HG03175 (cell line): ENCODE measurements around the gene DLAT.
A peak's percentile ranks its signal among the peaks of the same experiment; 100 is the strongest.
"Not testable (repeated sequence)": the region's sequence is repeated elsewhere in the genome, so short reads cannot be mapped to it uniquely, and the experiment has no call there.

ENCODE experiments used
- ATAC-seq: cut with Tn5 transposase; IDR thresholded peaks from one replicate; pipeline ENCODE4 v1.9.1; 2021; ENCODE audit warnings: mild to moderate bottlenecking, moderate library complexity; ENCODE audit not compliant: unreplicated experiment

DLAT gene

DNA sequence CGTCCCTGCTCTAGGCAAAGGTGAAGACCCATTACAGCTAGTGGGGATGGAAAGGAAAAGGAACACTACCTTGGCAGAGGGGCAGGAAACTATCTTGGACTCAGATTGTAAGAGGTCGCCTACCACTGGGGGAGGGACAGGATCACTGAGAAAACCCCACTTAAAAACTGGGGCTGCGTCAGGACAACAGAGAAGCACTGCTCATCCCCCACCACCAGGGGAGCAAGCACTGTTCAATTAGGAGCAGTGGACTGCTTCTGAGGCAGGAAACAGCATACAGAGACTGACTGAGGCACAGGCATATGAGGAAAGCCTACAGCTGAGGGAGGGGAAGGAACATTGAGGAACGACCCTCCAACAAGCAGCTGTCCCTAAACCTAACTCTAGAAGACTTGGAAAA, 20.8 kb upstream of the DLAT start:
- ATAC-seq: peak; percentile 92

DNA sequence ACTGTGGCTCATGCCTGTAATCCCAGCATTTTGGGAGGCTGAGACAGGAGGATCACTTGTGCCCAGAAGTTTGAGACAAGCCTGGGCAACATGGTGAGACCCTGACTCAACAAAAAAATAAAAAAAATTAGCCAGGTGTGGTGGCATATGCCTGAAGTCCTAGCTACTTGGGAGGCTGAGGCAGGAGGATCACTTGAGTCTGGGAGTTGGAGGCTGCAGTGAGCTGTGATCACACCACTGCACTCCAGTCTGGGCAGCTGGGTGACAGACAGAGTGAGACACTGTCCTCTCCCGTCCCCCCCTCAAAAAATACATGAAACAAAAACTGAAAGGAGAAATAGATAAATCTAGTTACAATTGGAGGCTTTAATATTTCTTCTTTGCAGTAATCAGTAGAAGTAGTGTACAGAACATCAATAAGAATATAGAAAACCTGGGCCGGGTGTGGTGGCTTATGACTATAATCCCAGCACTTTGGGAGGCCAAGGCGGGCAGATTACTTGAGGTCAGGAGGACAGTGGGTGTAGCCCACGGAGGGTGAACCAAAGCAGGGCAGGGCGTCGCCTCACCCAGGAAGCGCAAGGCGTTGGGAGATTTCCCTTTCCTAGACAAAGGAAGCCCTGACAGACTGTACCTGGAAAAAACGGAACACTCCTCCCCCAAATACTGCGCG, 19.6 kb upstream of the DLAT start:
- no peak for ATAC-seq

DNA sequence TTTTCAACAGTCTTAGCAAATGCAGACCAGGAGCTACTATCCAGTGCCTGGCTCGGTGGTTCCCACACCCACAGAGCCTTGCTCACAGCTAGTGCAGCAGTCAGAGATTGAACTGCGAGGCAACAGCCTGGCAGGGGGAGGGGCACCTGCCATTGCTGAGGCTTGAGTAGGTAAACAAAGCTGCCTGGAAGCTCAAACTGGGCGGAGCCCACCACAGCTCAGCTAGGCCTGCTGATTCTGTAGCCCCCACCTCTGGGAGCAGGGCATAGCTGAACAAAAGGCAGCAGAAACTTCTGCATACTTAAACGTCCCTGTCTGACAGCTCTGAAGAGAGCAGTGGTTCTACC, 19.1 kb upstream of the DLAT start:
- ATAC-seq: not testable (repeated sequence)

DNA sequence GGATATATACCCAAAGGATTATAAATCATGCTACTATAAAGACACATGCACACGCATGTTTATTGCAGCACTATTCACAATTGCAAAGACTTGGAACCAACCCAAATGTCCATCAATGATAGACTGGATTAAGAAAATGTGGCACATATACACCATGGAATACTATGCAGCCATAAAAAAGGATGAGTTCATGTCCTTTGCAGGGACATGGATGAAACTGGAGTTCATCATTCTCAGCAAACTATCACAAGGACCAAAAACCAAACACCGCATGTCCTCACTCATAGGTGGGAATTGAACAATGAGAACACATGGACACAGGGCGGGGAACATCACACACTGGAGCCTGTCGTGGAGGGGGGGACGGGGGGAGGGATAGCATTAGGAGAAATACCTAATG, 13.8 kb upstream of the DLAT start:
- ATAC-seq: not testable (repeated sequence)

DNA sequence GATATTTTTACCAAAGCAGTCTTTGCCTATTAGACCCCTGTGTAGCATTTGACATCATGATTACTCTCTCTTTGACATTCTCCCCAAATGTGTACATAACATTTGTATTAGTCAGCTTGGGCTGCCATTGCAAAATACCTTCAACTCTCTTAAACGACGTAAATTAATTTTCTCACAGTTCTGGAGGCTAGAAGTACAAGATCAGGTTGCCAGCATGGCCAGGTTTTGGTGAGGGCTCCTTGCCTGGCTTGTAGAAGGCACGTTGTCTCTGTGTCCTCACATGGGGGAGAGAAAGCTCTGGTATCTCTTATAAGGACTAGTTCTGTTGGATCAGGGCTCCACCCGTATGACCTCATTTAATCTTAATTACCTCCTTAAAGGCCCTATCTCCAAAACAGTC, 12.3 kb upstream of the DLAT start:
- ATAC-seq: no peak

DNA sequence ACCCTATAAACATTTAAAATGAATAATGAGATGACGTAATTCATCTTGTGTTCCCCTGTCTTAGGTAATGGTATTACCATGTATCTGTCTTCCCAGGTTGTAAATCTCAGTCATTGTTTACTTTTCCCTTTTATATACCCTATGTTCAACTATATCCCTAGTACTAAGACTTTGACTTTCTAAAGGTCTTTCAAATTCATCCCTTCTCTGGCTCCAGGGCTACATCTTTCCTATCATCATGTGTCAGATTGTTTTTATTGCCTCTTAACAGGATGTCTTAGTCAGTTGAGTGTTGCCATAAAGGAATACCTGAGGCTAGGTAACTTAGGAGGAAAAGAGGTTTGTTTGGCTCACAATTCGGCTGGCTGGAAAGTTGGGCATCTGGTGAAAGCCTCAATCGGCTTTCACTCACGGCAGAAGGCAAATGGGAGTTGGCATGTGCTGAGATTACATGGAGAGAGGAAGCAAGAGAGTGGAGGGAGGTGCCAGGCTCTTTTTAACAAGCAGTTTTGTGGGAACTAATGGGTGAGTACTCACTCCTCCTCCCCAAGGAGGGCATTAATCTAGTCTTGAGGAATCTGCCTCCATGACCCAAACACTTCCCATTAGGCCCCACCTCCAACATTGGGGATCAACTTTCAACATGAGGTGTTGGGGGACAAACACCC, 11.6 kb upstream of the DLAT start:
- no peak for ATAC-seq

DNA sequence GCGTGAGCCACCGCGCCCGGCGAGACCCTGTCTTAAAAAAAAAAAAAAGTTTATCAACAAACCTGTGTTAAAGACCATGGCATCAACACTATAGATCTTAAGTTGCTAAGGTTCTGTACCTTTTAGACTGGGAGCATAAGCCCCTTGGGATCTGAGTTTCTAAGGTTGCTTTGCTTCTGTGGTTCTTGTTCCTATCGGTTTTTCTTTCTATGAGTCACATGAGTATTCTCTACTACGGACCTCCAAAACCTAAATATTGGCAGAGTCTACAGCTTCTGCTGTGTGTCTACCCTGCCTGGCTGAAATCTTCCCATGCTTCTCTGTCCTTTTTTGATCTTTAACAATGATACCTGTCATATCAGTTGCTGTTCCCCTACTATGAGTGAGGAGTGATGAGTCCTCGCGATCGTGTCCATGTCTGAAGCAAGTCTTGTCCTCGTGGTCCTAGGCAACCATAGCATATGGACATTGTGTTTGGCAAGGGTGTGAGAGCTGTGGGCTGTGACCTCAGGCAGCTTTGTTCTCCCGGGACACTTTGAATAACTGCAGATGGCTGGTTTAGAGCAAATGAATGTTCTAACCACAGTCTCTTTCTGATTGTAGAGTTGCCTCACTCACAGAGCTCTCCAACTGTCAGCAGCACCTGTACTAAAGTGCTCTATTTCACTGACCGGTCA, 9.0 kb upstream of the DLAT start:
- ATAC-seq: peak; percentile 90

DNA sequence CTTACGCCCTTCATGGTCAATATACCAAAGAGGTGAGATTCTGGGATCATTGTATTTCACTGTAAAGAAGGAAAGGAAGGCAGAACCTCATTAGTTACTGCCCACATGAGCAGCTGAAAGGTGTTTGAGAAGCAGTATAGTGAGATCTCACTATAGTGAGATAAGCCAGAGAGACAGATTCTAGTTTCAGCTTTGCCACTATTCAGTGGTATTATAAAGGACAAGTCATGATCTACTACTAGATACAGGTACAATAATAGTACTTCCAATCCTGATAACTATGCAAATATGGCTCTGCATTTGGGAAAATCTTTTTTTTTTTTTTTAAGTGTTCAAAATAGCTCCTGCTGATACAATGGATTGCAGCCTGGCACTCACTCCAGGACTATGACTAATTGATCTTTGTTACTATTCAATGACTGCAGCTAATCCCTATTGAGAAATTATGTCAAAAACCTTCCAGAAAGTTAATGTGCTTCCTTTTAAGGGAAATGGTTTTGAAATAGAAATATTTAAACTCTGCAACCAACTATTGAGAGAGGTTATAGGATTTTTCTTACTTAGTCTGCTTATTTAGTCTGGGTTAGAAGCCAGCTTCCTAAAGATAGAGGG, 8.3 kb upstream of the DLAT start:
- ATAC-seq: peak; percentile 46

DNA sequence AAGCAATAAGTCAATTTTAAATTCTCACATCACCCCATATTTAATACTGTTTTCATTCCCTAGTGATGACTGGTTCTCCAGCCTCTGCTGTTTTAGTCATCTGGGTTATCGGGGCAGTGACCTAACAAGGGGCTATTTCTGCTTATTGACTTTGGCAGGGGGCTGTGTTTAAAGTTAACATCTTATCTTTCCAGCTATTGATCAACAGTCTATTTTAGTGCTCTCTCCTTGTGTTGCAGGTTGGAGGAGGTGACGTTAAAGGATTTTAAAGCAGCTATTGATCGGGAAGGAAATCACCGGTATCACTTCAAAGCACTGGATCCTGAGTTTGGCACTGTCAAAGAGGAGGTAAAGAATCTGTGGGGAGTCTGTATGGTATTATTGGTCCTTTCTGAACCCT, 7.7 kb upstream of the DLAT start:
- ATAC-seq: no peak

DNA sequence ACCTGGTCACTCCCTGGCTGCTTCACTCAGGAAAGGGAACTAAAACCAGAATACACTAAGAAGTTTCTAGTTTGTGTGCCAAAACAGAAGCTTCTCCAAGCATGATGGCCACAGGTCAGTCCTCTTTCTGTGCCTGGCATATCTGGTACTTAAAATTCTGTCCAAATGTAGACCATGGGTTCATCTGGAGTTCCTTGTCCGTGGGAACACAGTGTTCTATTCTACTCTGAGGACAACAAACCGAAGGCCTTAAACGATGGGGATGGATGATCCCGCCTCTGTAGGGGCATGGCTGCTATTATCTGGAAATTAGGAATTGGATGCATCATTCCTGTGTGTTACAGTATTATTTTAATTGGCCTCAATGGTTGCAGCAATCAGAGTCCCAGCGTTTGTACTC, 6.1 kb upstream of the DLAT start:
- no peak for ATAC-seq

DNA sequence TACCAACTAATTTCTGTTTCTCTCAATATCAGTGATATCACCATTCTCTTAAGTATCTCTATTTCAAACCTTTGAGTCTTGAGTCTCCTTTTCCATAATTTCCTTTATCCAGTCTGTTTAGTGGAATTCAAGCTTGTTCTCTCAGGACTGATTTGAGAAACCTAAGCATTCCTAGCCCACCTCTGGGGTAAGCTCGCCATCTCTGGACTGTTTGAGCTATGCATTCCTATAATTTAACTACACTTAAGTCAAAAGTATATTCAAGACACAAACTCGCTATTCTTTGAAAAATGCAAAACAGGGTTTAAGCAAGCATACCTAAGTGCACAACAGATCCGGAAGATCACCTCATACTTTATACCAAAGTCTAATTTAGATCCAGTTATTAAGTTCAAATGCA, 2.1 kb upstream of the DLAT start:
- ATAC-seq: no peak

DNA sequence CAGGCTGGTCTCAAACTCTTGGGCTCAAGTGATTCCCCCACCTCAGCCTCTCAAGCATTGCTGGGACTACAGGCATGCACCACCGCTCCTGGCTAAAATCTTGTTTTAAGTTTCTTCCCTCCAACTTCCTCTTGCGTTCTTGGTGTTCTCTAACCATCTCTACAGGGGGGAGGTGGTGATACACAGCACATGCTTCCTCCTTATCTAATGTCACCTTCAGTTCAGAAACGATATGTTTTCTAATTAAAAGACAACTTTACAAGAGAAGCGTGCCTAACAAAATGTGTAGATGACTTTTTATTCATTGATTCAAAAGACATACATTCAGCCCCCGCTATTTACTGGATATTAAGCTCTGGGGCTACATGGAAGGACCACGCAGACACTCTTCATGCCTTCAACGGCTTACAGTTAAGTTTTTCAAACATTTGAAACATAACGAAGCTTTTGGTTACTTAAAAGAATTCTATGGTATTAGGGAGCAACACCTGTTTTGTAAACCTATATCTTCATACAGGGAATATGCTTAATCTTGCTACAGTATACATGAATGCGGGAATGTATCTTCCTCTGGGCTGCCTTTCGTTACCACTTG, 933 bp upstream of the DLAT start:
- peak; percentile 5 for ATAC-seq

DNA sequence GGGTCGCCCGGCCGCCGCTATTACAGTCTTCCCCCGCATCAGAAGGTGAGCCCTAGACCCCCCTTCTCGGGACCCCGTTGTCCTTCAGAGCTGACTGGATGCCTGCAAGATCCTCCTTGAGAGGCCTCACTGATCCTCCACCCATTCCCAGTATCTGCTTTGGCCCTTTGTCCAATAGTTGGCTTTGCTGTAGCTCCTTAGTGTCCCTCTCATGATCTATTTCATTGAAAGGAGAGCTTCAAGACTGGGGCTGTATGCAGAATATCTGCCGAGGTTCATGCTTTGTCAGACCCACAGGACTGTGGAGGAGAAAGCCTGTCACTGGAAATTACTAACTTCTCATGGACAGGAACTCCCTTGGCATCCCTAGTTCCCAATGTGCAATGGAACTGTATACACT, 499 bp downstream of the DLAT start:
- ATAC-seq: peak; percentile 3

DNA sequence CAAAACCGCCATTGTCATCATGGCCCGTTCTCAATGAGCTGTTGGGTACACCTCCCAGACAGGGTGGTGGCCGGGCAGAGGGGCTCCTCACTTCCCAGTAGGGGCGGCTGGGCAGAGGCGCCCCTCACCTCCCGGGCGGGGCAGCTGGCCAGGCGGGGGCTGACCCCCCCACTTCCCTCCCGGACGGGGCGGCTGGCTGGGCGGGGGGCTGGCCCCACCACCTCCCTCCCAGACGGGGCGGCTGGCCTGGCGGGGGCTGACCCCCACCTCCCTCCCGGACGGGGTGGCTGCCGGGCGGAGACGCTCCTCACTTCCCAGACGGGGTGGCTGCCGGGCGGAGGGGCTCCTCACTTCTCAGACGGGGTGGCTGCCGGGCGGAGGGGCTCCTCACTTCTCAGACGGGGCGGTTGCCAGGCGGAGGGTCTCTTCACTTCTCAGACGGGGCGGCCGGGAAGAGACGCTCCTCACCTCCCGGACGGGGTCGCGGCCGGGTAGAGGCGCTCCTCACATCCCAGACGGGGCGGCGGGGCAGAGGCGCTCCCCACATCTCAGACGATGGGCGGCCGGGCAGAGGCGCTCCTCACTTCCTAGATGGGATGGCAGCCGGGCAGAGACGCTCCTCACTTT, 1.7 kb downstream of the DLAT start:
- ATAC-seq: not testable (repeated sequence)

DNA sequence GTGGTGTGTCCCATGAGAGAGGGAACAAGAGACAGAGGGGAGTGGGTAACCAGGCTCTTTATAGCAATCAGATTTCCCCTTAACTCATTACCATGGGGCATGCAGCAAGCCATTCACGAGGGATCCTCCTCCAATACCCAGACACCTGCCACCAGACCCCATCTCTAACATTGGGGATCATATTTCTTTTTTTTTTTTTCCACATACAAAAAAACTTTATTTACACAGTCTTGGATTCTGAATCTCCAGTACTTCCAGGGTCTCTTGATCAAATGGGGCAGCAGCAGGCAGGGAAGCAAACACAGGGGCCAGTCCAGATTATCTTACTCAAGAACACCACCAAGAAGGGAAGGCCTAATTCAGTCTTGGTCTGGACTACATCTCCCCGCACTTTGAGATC, 4.3 kb downstream of the DLAT start:
- no peak for ATAC-seq

DNA sequence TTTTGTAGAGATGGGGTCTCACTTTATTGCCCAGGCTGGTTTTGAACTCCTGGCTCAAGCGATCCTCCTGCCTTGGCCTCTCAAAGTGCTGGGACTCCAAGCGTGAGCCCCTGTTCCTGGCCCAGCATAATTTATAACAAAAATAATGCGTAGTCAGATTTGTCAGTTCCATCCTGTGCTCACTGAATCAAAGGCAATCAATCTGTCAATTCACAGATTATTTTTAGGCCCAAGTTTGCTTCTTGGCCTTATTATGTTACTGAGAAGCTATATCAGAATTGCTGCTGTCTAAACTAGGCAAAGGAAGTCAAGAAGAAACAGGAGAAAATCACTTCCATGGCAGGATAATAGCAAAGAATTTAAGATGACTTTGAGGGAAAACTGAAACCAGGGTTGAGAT, 8.7 kb downstream of the DLAT start:
- no peak for ATAC-seq

DNA sequence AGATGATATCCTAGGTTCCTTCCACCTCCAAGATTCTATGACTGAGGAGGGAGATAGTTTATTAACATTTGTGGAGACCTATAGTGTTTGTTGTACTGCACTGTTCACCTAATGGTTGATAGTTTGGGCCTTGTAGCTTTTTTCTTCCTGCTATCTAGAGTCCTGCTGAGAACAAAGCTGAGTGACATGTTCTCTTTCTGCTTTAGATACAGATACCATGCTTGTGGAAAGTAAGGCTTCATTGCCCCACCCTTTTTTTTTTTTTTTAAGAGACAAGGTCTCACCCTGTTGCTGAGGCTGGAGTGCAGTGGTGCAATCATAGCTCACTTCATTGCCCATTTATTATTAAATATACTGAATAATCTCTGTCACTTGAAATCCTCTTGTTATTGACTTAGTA, 12.3 kb downstream of the DLAT start:
- no peak for ATAC-seq

DNA sequence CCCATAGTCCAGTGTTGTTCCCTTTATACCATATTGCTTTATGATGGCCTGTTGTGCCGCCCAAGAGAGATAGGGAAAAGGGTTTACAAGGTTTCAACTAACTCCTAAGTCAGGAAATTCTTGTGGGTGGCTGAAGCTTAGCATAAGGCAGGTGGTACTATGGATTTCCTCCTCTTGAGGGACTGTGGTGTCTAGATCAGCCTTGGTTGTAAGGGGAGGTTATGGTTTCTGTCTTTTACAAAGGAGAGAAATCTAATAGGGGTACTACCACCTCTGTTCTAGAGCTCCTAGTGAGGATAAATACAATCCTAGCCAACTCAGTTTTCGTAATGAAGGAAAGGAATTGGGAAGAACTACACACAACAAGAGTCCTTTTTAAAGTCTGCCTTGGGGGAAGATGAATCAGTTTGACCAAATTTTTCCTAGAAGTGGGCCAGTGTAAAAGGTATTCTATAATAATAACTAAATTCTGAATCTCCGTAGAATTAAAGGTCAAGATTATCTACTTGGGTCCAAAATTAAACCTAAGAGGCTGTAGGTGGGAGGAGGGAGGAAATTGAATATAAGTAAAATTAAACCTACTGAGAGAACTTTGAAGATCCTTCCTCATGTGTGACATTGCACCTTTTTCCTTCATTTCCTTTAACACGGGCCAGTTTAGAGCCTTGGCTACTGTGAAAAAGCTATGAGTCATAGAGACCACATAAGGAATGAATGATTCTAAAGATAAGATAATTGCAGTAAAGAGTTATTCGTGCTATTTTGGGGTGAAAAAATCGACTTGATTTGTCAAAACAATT, 17.2 kb downstream of the DLAT start:
- ATAC-seq: no peak

DNA sequence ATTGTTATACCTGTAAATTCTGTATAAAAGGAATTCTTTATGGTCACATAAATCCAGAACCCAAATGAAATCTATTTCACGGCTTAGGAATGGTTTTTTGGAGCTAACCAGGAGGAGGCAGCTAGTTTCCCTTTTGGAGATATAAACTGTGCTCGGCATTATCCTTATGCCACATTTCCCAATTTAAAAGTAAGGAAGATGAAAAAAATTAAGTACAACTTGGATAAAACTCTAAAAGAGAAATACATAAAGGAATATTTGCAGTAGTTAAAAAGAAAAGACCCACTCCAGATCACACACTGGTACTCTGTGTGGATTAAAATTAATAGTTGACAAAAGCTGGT, 17.7 kb downstream of the DLAT start:
- ATAC-seq: no peak

DNA sequence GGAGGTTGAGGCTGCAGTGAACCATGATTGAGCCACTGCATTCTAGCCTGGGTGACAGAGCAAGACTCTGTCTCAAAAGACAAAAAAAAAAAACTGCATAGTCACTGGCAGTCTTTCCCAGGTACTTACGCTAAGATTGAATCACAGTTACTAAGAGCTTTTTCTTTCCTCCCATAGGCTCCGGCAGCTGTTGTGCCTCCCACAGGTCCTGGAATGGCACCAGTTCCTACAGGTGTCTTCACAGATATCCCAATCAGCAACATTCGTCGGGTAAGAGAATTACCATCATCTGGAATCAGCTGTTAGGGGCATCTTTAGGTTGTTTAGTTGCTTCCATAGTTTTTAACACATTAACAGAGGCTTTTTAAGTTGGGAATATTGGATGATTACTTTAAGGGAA, 19.8 kb downstream of the DLAT start:
- no peak for ATAC-seq
